22Rv1 (cell line): ENCODE data around the gene ARID1B.

Experiments
- ZFX ChIP-seq: fragments of 450-650 bp; IDR thresholded peaks from 2 replicates; pipeline ENCODE4 v1.6.1; 2017; ENCODE audit warnings: antibody characterized with exemption, borderline replicate concordance
- TF ChIP-seq, protein P1 (sequence below): fragments of 450-650 bp; IDR thresholded peaks from 2 replicates; pipeline ENCODE4 v1.5.1; 2017; ENCODE audit warnings: mild to moderate bottlenecking

DNA sequence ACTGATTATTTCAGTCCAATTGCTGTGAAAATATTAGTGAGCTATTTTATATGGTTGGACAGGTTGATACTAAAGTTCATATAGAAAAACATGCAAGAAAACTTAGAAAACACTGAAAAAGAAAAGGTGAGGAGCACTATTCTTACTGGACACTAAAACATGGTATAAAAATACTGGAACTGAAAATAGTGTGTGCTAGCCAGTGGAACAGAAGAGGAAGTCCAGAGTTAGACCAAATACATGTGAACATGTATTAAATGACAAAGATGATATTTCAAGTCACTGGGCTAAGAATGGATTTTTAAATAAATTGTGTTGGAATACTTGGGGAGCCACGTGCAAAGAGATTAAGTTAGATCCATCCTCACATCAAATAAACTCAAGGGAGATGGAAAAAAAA lies 327.6 kb downstream of the ARID1B start:
- TF ChIP-seq, protein P1, sequence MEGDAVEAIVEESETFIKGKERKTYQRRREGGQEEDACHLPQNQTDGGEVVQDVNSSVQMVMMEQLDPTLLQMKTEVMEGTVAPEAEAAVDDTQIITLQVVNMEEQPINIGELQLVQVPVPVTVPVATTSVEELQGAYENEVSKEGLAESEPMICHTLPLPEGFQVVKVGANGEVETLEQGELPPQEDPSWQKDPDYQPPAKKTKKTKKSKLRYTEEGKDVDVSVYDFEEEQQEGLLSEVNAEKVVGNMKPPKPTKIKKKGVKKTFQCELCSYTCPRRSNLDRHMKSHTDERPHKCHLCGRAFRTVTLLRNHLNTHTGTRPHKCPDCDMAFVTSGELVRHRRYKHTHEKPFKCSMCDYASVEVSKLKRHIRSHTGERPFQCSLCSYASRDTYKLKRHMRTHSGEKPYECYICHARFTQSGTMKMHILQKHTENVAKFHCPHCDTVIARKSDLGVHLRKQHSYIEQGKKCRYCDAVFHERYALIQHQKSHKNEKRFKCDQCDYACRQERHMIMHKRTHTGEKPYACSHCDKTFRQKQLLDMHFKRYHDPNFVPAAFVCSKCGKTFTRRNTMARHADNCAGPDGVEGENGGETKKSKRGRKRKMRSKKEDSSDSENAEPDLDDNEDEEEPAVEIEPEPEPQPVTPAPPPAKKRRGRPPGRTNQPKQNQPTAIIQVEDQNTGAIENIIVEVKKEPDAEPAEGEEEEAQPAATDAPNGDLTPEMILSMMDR: no peak
- no peak for TF ChIP-seq ZFX
